Pancreas (tissue), 10 donors: Measurements from ENCODE around the gene NCOA4. TPM values are rescaled to one million over a fixed set of nuclear protein-coding genes. Genes with fewer than 3 reads are reported as not detected.
"Not testable (repeated sequence)": the region's sequence is repeated elsewhere in the genome, so short reads cannot be mapped to it uniquely, and the experiment has no call there.

Experiments
- ATAC-seq, 4 donors: fragments of 200-7000 bp; cut with Tn5 transposase; one replicate each; pipeline versions ENCODE4 v1.8.0 to v1.9.1; 2020; ENCODE audit warnings: mild to moderate bottlenecking in 4 of 4, moderate library complexity in 4 of 4
- DNase-seq, 6 donors: peaks; one replicate each; pipeline ENCODE4 v3.0.0-alpha.2; 2020
- FAIRE-seq: peaks from 2 replicates; lab custom pipeline; 2012; peaks lifted over from hg19 to GRCh38; lab: Jason Lieb, UNC
- H3K27ac ChIP-seq, 4 donors: fragments of 200-600 bp; sonication (generic); 1 replicate in 3 of 4; 2 replicates in 1 of 4; pipeline versions ENCODE4 v1.5.0 to v1.8.0; 2020
- H3K27me3 ChIP-seq, 4 donors: fragments of 200-600 bp; one replicate each; pipeline ENCODE4 v1.8.0; 2021
- H3K36me3 ChIP-seq, 3 donors: fragments of 200-600 bp; sonication (generic) in 1 of 3; one replicate each; pipeline versions ENCODE4 v1.5.0 to v1.8.0; 2020 to 2021
- H3K4me1 ChIP-seq, 3 donors: fragments of 200-600 bp; one replicate each; pipeline ENCODE4 v1.8.0; 2021
- H3K4me3 ChIP-seq, 4 donors: fragments of 200-600 bp; sonication (generic) in 2 of 4; one replicate each; pipeline versions ENCODE4 v1.5.0 to v1.8.0; 2020 to 2021
- H3K9me3 ChIP-seq, 4 donors: fragments of 200-600 bp; one replicate each; pipeline ENCODE4 v1.8.0; 2021
- CTCF ChIP-seq, 4 donors: fragments of 200-600 bp; sonication (generic) in 3 of 4; IDR thresholded peaks; one replicate each; pipeline versions ENCODE4 v1.5.0 to v1.8.0; 2021; ENCODE audit warnings: antibody characterized with exemption in 4 of 4
- WGBS, 2 donors: extraction: QIAGEN DNeasy Blood & Tissue Kit; methylation state at CpG; one replicate each; pipeline ENCODE4 v1.1.7; 2013; 5-methylcytosine and 5-hydroxymethylcytosine counted together
- intact Hi-C, 3 donors: fragments of 100-400 bp; cut with DNase I; formaldehyde crosslinking; loops; one replicate each; pipeline versions ENCODE4 v1.11.1 to v1.14.2; 2022
- polyA plus RNA-seq, 2 donors: library from polyadenylated mRNA; stranded (reverse); fragments of 200-250 nt; gene quantifications; one replicate each; pipeline ENCODE4 v1.2.3, GENCODE V29; 2013
- total RNA-seq, 6 donors: library from RNA; stranded (reverse); fragmentation: NEBNext Ultra II Directional in 4 of 6; extraction: Animal tissue kit (Norgen Biotek cat#: 25700) in 4 of 6; gene quantifications; one replicate each; pipeline versions ENCODE4 v1.2.1 to v1.2.4, GENCODE V29; 2021 to 2023
- donor health status: healthy with polysubstance abuse.
- donor health status: DM: no; HTN: no; CAD: no; lungs with moderate emphysema.
- donor health status: DM: no; HTN: no; CAD: no.
- donor health status: control.
- donor health status: control.
- donor health status: Bipolar disorder and iron deficiency.
- donor health status: DM: yes; HTN: yes; CAD: no.
- donor health status: DM: no; HTN: no; CAD: no.
- donor health status: DM: no; HTN: no; CAD: no.
- donor health status: DM: yes; HTN: yes; CAD: no.

The NCOA4 gene
- total and polyA plus RNA-seq, 8 donors: 16.7 to 69.4 (median 55.8) TPM

DNA sequence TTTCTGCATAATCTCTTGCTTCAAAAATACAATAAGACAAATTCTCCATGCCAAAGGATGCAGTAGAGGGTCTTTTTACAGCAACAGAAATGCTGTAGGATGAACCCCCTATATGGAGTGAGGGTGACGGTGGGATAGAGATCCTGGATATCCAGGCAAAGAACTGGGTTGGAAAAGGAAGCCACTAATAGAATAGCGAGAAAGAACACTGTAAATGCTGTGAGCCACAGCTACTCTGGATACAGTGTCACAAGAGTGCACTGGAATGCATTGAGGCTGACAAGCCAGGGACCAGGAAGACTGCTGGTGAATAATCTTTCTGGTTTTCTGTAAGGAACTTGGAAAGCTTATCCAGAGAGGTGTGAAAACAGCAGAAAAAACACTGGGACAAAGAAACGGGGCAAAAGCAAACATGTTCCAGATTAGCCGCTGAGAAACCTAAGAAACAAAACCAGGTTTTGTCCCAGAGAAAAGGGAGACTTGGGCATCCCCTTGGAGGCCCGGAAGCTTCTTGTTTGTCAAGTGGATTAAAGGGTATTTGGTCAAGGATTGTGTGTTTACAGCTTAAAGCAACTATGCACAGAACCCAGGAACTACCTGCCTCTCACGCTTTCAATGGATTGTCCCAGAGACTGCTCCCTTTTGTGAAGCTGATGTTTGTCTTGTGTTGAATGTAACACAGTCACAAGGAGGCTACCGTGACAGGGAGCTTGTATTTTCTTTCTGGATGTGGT, 21.8 kb upstream of the NCOA4 start:
- no peak for FAIRE-seq
- no peak for ATAC-seq
- Histone ChIP-seq H3K4me1 (no peaks in the 10 kb centered on the region), H3K27ac (no peak overlapping the region), H3K36me3 (no peaks in the 10 kb centered on the region), H3K4me3 (no peak overlapping the region), H3K9me3 (no peaks in the 10 kb centered on the region), H3K27me3 (no peaks in the 10 kb centered on the region)
- 26 to 36% methylated on average over 7 of the region's 7 CpGs for WGBS, 2 donors
- intact Hi-C loops: no loop called here
- no peak for TF ChIP-seq CTCF (IDR thresholded peaks at IDR 0.05)
- DNase-seq: no peak

GRCh38 chr10:46050941-46051623, 20.7 kb upstream of the NCOA4 start:
- 45 to 65% methylated on average over 11 of the region's 11 CpGs for WGBS, 2 donors
- FAIRE-seq (no peak), ATAC-seq (no peak)

GRCh38 chr10:46049497-46049831, 19.0 kb upstream of the NCOA4 start:
- 85 to 89% methylated on average over 11 of the region's 11 CpGs for WGBS, 2 donors
- FAIRE-seq, H3K4me3 ChIP-seq, ATAC-seq, H3K36me3 ChIP-seq, H3K27ac ChIP-seq, DNase-seq, H3K9me3 ChIP-seq, H3K4me1 ChIP-seq, H3K27me3 ChIP-seq, intact Hi-C loops: not testable (repeated sequence)

More at GRCh38 chr10:46050941-46051623, 20.7 kb upstream of the NCOA4 start:
- H3K27ac ChIP-seq: no peak overlapping the region
- H3K36me3 ChIP-seq: no peaks in the 10 kb centered on the region
- H3K27me3 ChIP-seq: no peaks in the 10 kb centered on the region
- no peak for DNase-seq
- no peaks in the 10 kb centered on the region for H3K4me1 ChIP-seq
- no peaks in the 10 kb centered on the region for H3K9me3 ChIP-seq
- H3K4me3 ChIP-seq: no peak overlapping the region
- no peak for TF ChIP-seq CTCF (IDR thresholded peaks at IDR 0.05)
- intact Hi-C loops: no loop called here

DNA sequence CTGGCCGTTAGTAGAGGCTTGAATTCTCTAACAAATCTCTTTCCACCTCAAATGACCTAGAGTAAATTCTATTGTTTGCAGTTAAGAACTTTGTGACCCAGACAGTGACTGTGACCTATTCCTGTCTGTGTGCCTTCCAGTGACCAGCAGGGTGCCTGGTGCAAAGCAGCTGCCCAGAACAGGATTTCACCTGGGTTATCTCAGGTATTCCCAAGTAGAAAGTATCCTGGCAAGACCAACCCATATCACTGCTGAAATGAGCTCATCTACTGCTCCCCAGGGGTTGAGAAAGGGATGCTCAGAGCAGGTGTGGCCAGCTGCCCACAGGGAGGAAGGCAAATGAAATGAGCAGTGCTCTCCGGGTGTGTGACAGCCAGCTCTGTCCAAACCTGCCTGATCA, 17.7 kb upstream of the NCOA4 start:
- no peak for TF ChIP-seq CTCF (IDR thresholded peaks at IDR 0.05)
- FAIRE-seq (no peak), DNase-seq (no peak), ATAC-seq (no peak)
- Histone ChIP-seq H3K4me1 (no peaks in the 10 kb centered on the region), H3K4me3 (no peak overlapping the region), H3K27ac (no peak overlapping the region), H3K27me3 (no peaks in the 10 kb centered on the region), H3K9me3 (no peaks in the 10 kb centered on the region), H3K36me3 (no peaks in the 10 kb centered on the region)
- intact Hi-C loops: no loop called here
- 18 to 33% methylated on average over 2 of the region's 2 CpGs for WGBS, 2 donors

DNA sequence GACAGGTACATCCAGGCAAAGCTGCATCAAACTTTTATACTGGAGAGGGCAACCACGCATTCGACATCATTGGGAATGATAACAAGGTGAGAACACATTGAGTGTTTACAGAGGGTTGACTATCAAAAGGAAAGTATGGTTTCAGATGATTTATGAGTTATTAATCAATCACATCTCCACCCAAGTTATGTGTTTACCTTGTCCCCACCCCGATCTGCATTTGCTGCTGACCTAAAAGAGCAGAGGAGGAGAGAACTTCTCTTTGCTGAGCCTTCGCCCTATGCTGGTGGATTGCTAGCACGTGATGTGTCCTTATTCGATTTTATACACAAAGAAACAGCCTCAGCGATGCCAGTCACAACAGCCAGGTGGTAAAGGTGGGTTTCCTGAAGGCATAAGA, 15.8 kb upstream of the NCOA4 start, which contains the start of gene MSMB:
Gene MSMB (minus strand): TSS at position 9 of the 400 bp plus-strand sequence. CDS start 32 bp downstream, outside the sequence.
- no peak for TF ChIP-seq CTCF (IDR thresholded peaks at IDR 0.05)
- H3K4me1 ChIP-seq: no peaks in the 10 kb centered on the region
- 64 to 67% methylated on average over 7 of the region's 7 CpGs for WGBS, 2 donors
- no peaks in the 10 kb centered on the region for H3K9me3 ChIP-seq
- FAIRE-seq (no peak), DNase-seq (no peak), ATAC-seq (no peak)
- H3K27me3 ChIP-seq: no peaks in the 10 kb centered on the region
- H3K4me3 ChIP-seq: no peak within 1 kb of the TSS
- intact Hi-C loops: no loop called here
- H3K36me3 ChIP-seq: no peaks in the 10 kb centered on the region
- no peak within 1 kb of the TSS for H3K27ac ChIP-seq
